GM21528 (cell line): ENCODE results near the gene MAT1A.
A peak's percentile ranks its signal among the peaks of the same experiment; 100 is the strongest.
"Not testable (repeated sequence)": the region's sequence is repeated elsewhere in the genome, so short reads cannot be mapped to it uniquely, and the experiment has no call there.

Source experiments
- ATAC-seq: cut with Tn5 transposase; IDR thresholded peaks from one replicate; pipeline ENCODE4 v1.9.1; 2021; ENCODE audit warnings: mild to moderate bottlenecking, moderate library complexity; ENCODE audit not compliant: unreplicated experiment, low FRiP score

The MAT1A gene

GRCh38 chr10:80234331-80235235, 54.9 kb downstream of the MAT1A start:
- peak; percentile 99 for ATAC-seq

- ATAC-seq = not testable (repeated sequence)
These were observed 55.6 kb downstream of the MAT1A start for GRCh38 chr10:80233871-80234270.

GRCh38 chr10:80226723-80227122, 62.7 kb downstream of the MAT1A start:
- ATAC-seq = not testable (repeated sequence)

GRCh38 chr10:80223031-80223419, 66.4 kb downstream of the MAT1A start:
- ATAC-seq = not testable (repeated sequence)
